Measurements from ENCODE around the gene INTS4. TPM values are rescaled to one million over a fixed set of nuclear protein-coding genes. Genes with fewer than 3 reads are reported as not detected.
A peak's percentile ranks its signal among the peaks of the same experiment; 100 is the strongest.

INTS4 gene
- total and polyA plus RNA-seq, 12 donors: 17.8 to 69.6 (median 37.2) TPM

GRCh38 chr11:78011301-78011700 lies 16.8 kb upstream of the INTS4 start:
- TF ChIP-seq CTCF (IDR thresholded peaks at IDR 0.05): no peak
- TF ChIP-seq POLR2A (IDR thresholded peaks at IDR 0.05): no peak
- Histone ChIP-seq H3K4me3 (no peak overlapping the region), H3K9me3 (replicated peaks in 1 of 3) (no peaks in the 10 kb centered on the region), H3K27ac (no peak overlapping the region), H3K36me3 (replicated peaks in 1 of 2) (peaks cover 0 to 4% of the 10 kb centered on the region in 2 donors), H3K27me3 (no peaks in the 10 kb centered on the region), H3K4me1 (replicated peaks in 1 of 2) (no peaks in the 10 kb centered on the region)
- peak in 1 of 7 donors; percentile 16 for DNase-seq
- intact Hi-C loops (cut with DNase I): no loop called here
- 34 to 53% (median 38%) methylated on average over 2 of the region's 2 CpGs for WGBS, 4 donors

- Histone ChIP-seq H3K9me3 (replicated peaks in 1 of 3) (no peaks in the 10 kb centered on the region), H3K27me3 (no peaks in the 10 kb centered on the region), H3K4me3 (no peak overlapping the region), H3K4me1 (replicated peaks in 1 of 2) (no peaks in the 10 kb centered on the region), H3K27ac (no peak overlapping the region), H3K36me3 (replicated peaks in 1 of 2) (no peaks in the 10 kb centered on the region)
- DNase-seq: no peak
- intact Hi-C loops (cut with DNase I): no loop called here
- no peak for TF ChIP-seq POLR2A (IDR thresholded peaks at IDR 0.05)
- no peak for TF ChIP-seq CTCF (IDR thresholded peaks at IDR 0.05)
- WGBS, 4 donors: 91 to 94% (median 93%) methylated on average over 4 to 6 of the region's 6 CpGs
Observed at GRCh38 chr11:78010755-78011154, 16.3 kb upstream of the INTS4 start.

- 89 to 98% (median 95%) methylated on average over 1 of the region's 1 CpG for WGBS, 4 donors
- Histone ChIP-seq H3K27me3 (no peaks in the 10 kb centered on the region), H3K4me1 (replicated peaks in 1 of 2) (no peaks in the 10 kb centered on the region), H3K4me3 (no peak overlapping the region), H3K36me3 (replicated peaks in 1 of 2) (no peaks in the 10 kb centered on the region), H3K27ac (no peak overlapping the region), H3K9me3 (replicated peaks in 1 of 3) (no peaks in the 10 kb centered on the region)
- TF ChIP-seq POLR2A (IDR thresholded peaks at IDR 0.05): no peak
- no peak for TF ChIP-seq CTCF (IDR thresholded peaks at IDR 0.05)
- DNase-seq: no peak
- intact Hi-C loops (cut with DNase I): no loop called here
Observed at GRCh38 chr11:78010304-78010703, 15.8 kb upstream of the INTS4 start.

- WGBS, 4 donors: 96 to 100% (median 98%) methylated on average over 2 of the region's 2 CpGs
- Histone ChIP-seq H3K27ac (no peak overlapping the region), H3K4me1 (replicated peaks in 1 of 2) (no peaks in the 10 kb centered on the region), H3K27me3 (no peaks in the 10 kb centered on the region), H3K36me3 (replicated peaks in 1 of 2) (no peaks in the 10 kb centered on the region), H3K9me3 (replicated peaks in 1 of 3) (no peaks in the 10 kb centered on the region), H3K4me3 (no peak overlapping the region)
- intact Hi-C loops (cut with DNase I): no loop called here
- DNase-seq: no peak
- TF ChIP-seq POLR2A (IDR thresholded peaks at IDR 0.05): no peak
- TF ChIP-seq CTCF (IDR thresholded peaks at IDR 0.05): no peak
Observed at GRCh38 chr11:78009062-78009461, 14.6 kb upstream of the INTS4 start.

Data from adrenal gland (tissue), 12 donors.